ENCODE measurements around the gene HAVCR1. TPM values are rescaled to one million over a fixed set of nuclear protein-coding genes. Genes with fewer than 3 reads are reported as not detected.

HAVCR1 gene
- total and polyA plus RNA-seq, 2 of the 13 experiments (the other 11 are each of a cell fraction or from before 2014, with no cell fraction given): 0.93 to 12.3 TPM

DNA sequence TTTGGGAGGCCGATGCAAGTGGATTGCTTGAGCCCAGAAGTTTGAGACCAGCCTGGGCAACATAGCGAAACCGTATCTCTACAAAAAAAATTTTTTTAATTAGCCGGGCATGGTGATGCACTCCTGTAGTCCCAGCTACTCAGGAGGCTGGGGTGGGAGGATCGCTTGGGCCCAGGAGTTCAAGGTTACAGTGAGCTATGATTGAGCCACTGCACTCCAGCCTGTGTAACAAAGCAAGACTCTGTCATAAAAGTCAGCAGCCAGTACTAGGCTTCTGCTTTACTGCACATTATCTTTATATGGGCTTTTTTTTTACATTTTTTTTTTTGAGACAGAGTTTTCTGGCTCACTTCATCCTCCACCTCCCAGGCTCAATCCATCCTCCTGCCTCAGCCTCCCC is 9.4 kb upstream of the HAVCR1 start:
- Histone ChIP-seq H3K9ac (ENCODE audit: insufficient read depth, low read depth, low read length) (no peak overlapping the region), H4K20me1 (ENCODE audit: insufficient read depth, low read length) (no peaks in the 10 kb centered on the region), H3K27me3 (ENCODE audit: control insufficient read depth in 1 of 2, insufficient read depth in 2 of 2, low read length in 2 of 2) (no peaks in the 10 kb centered on the region), H3K4me3 (replicated peaks in 1 of 3; ENCODE audit: insufficient read depth in 1 of 3, low read depth in 2 of 3, low read length in 3 of 3) (no peak overlapping the region), H2AFZ (ENCODE audit: low read length) (no peak overlapping the region), H3K4me1 (ENCODE audit: insufficient read depth, low read length) (peaks cover 94% of the 10 kb centered on the region), H3K36me3 (replicated peaks in 1 of 2; ENCODE audit: control insufficient read depth in 1 of 2, insufficient read depth in 2 of 2, low read length in 2 of 2) (no peaks in the 10 kb centered on the region), H3K79me2 (ENCODE audit: insufficient read depth, low read length) (no peaks in the 10 kb centered on the region), H3K27ac (ENCODE audit: extremely low read length, insufficient read depth, low read length) (peak overlapping the region; percentile 70), H3K4me2 (ENCODE audit: low read depth, low read length) (no peak overlapping the region), H3K9me3 (ENCODE audit: low read length) (no peaks in the 10 kb centered on the region)
- FAIRE-seq (no peak), DNase-seq (ENCODE audit: low spot score) (peak; percentile 47), ATAC-seq (peak; percentile 62)
- intact Hi-C loops (cut with micrococcal nuclease; ENCODE audit: unreplicated experiment): no loop called here
- in situ Hi-C loops (cut with HindIII; ENCODE audit: extremely low pct_ligation_motif_present, low pct_unique_long_range_greater_than_20kb): no loop called here
- WGBS (ENCODE audit: low lambda C conversion rate): 43% methylated on average over 5 of the region's 5 CpGs
- CTCF ChIA-PET (ENCODE audit: low intra/inter-chr PET ratio, low total read pairs): no interaction called here
- POLR2A ChIA-PET: interaction anchor here (1.6 to 1.9 kb wide), 2 partner anchors 9 to 74 kb away, joined by 3 to 7 read pairs; partner anchors contain the start of genes HAVCR1 and MED7
- BruUV-seq (replicated peaks): no TSS peak
- TF ChIP-seq ZBTB3 (CRISPR knock-in tag; IDR thresholded peaks at IDR 0.05; ENCODE audit: borderline replicate concordance, low read depth) (no peak), CEBPG (CRISPR knock-in tag; IDR thresholded peaks at IDR 0.05) (0 out of 2 replicates have a peak, but pooled peaks have one; percentile 19), HNF4A (CRISPR knock-in tag; IDR thresholded peaks at IDR 0.05) (peak; percentile 68), ZNF605 (CRISPR knock-in tag; IDR thresholded peaks at IDR 0.05) (0 out of 2 replicates have a peak, but pooled peaks have one; percentile 31), ZNF530 (CRISPR knock-in tag; IDR thresholded peaks at IDR 0.05; ENCODE audit: low read depth) (no peak), ZNF7 (CRISPR knock-in tag; IDR thresholded peaks at IDR 0.05) (peak; percentile 98), KLF13 (CRISPR knock-in tag; IDR thresholded peaks at IDR 0.05) (no peak), ZNF468 (CRISPR knock-in tag; IDR thresholded peaks at IDR 0.05) (no peak), POGZ (CRISPR knock-in tag; IDR thresholded peaks at IDR 0.05) (0 out of 2 replicates have a peak, but pooled peaks have one; percentile 43), ARNT (IDR thresholded peaks at IDR 0.05) (no peak), ZNF891 (CRISPR knock-in tag; IDR thresholded peaks at IDR 0.05) (no peak), ZNF563 (CRISPR knock-in tag; IDR thresholded peaks at IDR 0.05) (no peak), ZMYM2 (CRISPR knock-in tag; IDR thresholded peaks at IDR 0.05) (peak; percentile 57; the same call in 1 of the 2 replicates), ZNF510 (CRISPR knock-in tag; IDR thresholded peaks at IDR 0.05; ENCODE audit: low read depth) (no peak)
- TF ChIP-seq, protein P1, sequence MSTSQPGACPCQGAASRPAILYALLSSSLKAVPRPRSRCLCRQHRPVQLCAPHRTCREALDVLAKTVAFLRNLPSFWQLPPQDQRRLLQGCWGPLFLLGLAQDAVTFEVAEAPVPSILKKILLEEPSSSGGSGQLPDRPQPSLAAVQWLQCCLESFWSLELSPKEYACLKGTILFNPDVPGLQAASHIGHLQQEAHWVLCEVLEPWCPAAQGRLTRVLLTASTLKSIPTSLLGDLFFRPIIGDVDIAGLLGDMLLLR (CRISPR knock-in tag; IDR thresholded peaks at IDR 0.05): no peak
- TF ChIP-seq, protein P2, sequence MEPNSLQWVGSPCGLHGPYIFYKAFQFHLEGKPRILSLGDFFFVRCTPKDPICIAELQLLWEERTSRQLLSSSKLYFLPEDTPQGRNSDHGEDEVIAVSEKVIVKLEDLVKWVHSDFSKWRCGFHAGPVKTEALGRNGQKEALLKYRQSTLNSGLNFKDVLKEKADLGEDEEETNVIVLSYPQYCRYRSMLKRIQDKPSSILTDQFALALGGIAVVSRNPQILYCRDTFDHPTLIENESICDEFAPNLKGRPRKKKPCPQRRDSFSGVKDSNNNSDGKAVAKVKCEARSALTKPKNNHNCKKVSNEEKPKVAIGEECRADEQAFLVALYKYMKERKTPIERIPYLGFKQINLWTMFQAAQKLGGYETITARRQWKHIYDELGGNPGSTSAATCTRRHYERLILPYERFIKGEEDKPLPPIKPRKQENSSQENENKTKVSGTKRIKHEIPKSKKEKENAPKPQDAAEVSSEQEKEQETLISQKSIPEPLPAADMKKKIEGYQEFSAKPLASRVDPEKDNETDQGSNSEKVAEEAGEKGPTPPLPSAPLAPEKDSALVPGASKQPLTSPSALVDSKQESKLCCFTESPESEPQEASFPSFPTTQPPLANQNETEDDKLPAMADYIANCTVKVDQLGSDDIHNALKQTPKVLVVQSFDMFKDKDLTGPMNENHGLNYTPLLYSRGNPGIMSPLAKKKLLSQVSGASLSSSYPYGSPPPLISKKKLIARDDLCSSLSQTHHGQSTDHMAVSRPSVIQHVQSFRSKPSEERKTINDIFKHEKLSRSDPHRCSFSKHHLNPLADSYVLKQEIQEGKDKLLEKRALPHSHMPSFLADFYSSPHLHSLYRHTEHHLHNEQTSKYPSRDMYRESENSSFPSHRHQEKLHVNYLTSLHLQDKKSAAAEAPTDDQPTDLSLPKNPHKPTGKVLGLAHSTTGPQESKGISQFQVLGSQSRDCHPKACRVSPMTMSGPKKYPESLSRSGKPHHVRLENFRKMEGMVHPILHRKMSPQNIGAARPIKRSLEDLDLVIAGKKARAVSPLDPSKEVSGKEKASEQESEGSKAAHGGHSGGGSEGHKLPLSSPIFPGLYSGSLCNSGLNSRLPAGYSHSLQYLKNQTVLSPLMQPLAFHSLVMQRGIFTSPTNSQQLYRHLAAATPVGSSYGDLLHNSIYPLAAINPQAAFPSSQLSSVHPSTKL (CRISPR knock-in tag; IDR thresholded peaks at IDR 0.05): peak; percentile 45
- TF ChIP-seq, protein P3, sequence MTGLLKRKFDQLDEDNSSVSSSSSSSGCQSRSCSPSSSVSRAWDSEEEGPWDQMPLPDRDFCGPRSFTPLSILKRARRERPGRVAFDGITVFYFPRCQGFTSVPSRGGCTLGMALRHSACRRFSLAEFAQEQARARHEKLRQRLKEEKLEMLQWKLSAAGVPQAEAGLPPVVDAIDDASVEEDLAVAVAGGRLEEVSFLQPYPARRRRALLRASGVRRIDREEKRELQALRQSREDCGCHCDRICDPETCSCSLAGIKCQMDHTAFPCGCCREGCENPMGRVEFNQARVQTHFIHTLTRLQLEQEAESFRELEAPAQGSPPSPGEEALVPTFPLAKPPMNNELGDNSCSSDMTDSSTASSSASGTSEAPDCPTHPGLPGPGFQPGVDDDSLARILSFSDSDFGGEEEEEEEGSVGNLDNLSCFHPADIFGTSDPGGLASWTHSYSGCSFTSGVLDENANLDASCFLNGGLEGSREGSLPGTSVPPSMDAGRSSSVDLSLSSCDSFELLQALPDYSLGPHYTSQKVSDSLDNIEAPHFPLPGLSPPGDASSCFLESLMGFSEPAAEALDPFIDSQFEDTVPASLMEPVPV (CRISPR knock-in tag; IDR thresholded peaks at IDR 0.05): no peak
- TF ChIP-seq, protein P4, sequence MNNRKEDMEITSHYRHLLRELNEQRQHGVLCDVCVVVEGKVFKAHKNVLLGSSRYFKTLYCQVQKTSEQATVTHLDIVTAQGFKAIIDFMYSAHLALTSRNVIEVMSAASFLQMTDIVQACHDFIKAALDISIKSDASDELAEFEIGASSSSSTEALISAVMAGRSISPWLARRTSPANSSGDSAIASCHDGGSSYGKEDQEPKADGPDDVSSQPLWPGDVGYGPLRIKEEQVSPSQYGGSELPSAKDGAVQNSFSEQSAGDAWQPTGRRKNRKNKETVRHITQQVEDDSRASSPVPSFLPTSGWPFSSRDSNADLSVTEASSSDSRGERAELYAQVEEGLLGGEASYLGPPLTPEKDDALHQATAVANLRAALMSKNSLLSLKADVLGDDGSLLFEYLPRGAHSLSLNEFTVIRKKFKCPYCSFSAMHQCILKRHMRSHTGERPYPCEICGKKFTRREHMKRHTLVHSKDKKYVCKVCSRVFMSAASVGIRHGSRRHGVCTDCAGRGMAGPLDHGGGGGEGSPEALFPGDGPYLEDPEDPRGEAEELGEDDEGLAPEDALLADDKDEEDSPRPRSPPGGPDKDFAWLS (CRISPR knock-in tag; IDR thresholded peaks at IDR 0.05; ENCODE audit: borderline replicate concordance): no peak
